SK-N-MC (cell line): ENCODE results near the gene VAV2.
"Not testable (repeated sequence)": the region's sequence is repeated elsewhere in the genome, so short reads cannot be mapped to it uniquely, and the experiment has no call there.

Experiments
- DNase-seq: peaks from one replicate; pipeline ENCODE4 v3.0.0-alpha.2; 2011; ENCODE audit warnings: low read depth, low spot score
- H3K27ac ChIP-seq: fragments of 200-600 bp; sonication (generic); 2 replicates; pipeline ENCODE4 v1.5.1; 2016; ENCODE audit warnings: mixed run types
- H3K36me3 ChIP-seq: fragments of 200-600 bp; sonication (generic); 2 replicates; pipeline ENCODE4 v1.6.1; 2017; ENCODE audit warnings: antibody characterized with exemption, low read length, mixed read lengths; ENCODE audit not compliant: insufficient read depth
- H3K4me3 ChIP-seq: fragments of 200-600 bp; sonication (generic); 2 replicates; pipeline ENCODE4 v1.5.1; 2016
- H3K9ac ChIP-seq: fragments of 200-600 bp; sonication (generic); 2 replicates; pipeline ENCODE4 v1.8.0; 2017; ENCODE audit warnings: mixed run types, mixed read lengths; ENCODE audit not compliant: insufficient read length
- H3K9me3 ChIP-seq: fragments of 200-600 bp; sonication (generic); 2 replicates; pipeline ENCODE4 v1.6.1; 2017; ENCODE audit warnings: low read depth, mild to moderate bottlenecking, antibody characterized with exemption, low read length, moderate library complexity, mixed read lengths
- EZH2 ChIP-seq: fragments of 200-600 bp; sonication (generic); IDR thresholded peaks from one replicate; pipeline ENCODE4 v1.6.1; 2017; ENCODE audit warnings: antibody characterized with exemption
- FOXP2 ChIP-seq: optimal IDR thresholded peaks from 2 replicates; pipeline ENCODE3; 2011; ENCODE audit warnings: mild to moderate bottlenecking, moderate library complexity; ENCODE audit not compliant: insufficient read depth; ENCODE audit errors: extremely low read length, control extremely low read depth
- POLR2AphosphoS5 ChIP-seq: IDR thresholded peaks from 2 replicates; pipeline ENCODE4 v1.6.1; 2012; ENCODE audit warnings: mild to moderate bottlenecking, low read depth, low read length, borderline replicate concordance

The VAV2 gene

GRCh38 chr9:133963166-133963565, 29.0 kb downstream of the VAV2 start:
- no peak overlapping the region for H3K4me3 ChIP-seq
- H3K36me3 ChIP-seq = no peaks in the 10 kb centered on the region
- no peak overlapping the region for H3K27ac ChIP-seq
- no peaks in the 10 kb centered on the region for H3K9me3 ChIP-seq
- H3K9ac ChIP-seq = no peak overlapping the region
- no peak for DNase-seq
- no peak for TF ChIP-seq POLR2AphosphoS5
- TF ChIP-seq EZH2 = no peak
- TF ChIP-seq FOXP2 = no peak

DNA sequence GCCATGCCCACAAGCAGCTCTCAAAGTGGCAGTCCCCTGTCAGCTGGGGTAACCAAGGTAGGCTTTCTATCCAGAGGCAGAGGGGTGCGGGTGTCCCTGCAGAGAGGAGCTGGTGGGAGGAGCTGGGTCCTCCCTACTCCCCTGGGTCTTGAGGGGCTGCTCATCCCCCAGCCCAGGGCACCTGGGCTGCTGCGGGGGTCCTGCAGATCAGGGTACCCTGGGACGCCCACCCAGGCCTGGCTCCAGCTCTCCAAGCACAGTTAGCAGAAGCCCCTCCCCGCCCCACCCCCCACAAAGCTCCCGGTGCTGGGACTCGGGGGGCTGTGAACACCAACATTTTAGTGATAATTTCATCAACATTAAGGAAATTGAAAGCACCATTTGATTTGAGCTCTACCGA, 29.8 kb downstream of the VAV2 start:
- Histone ChIP-seq H3K4me3 (no peak overlapping the region), H3K36me3 (no peaks in the 10 kb centered on the region), H3K9me3 (no peaks in the 10 kb centered on the region), H3K27ac (no peak overlapping the region), H3K9ac (no peak overlapping the region)
- DNase-seq = no peak
- TF ChIP-seq EZH2 = no peak
- no peak for TF ChIP-seq FOXP2
- no peak for TF ChIP-seq POLR2AphosphoS5

- TF ChIP-seq POLR2AphosphoS5 = no peak
- no peak for TF ChIP-seq EZH2
- TF ChIP-seq FOXP2 = no peak
- Histone ChIP-seq H3K27ac (no peak overlapping the region), H3K4me3 (no peak overlapping the region), H3K36me3 (no peaks in the 10 kb centered on the region), H3K9me3 (no peaks in the 10 kb centered on the region), H3K9ac (no peak overlapping the region)
- DNase-seq = no peak
These were observed 30.6 kb downstream of the VAV2 start for GRCh38 chr9:133961226-133962165.

DNA sequence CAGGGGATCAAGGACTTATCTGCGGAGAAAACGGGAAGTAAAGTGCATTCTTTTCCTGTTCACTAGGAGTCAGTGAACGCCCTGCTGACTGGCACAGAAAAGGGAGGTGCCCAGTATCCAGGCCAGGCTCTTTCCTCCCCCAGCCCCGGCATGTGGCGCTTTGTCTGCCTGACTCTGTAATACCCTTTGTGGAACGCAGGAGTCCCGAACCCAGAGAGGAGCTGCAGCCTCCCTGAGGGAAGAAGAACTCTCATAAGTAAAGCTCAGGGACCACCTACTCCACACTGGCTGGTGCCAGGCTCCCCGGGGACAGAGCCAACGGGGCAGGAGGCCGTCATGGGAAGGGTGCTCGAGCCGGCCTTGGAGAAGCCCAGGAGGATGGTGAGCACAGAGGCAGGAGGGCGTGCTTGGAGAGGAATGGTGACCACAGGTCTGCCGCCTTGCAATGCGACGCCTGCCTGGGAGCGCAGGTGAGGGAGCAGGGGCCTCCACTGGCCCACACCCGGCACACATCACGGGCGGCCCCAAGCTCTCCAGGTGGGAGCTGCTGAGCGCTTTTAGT, 31.5 kb downstream of the VAV2 start:
- DNase-seq = no peak
- no peak overlapping the region for H3K27ac ChIP-seq
- H3K36me3 ChIP-seq = no peaks in the 10 kb centered on the region
- H3K9me3 ChIP-seq = no peaks in the 10 kb centered on the region
- TF ChIP-seq FOXP2 (no peak), EZH2 (no peak), POLR2AphosphoS5 (no peak)
- H3K9ac ChIP-seq = no peak overlapping the region
- H3K4me3 ChIP-seq = no peak overlapping the region

DNA sequence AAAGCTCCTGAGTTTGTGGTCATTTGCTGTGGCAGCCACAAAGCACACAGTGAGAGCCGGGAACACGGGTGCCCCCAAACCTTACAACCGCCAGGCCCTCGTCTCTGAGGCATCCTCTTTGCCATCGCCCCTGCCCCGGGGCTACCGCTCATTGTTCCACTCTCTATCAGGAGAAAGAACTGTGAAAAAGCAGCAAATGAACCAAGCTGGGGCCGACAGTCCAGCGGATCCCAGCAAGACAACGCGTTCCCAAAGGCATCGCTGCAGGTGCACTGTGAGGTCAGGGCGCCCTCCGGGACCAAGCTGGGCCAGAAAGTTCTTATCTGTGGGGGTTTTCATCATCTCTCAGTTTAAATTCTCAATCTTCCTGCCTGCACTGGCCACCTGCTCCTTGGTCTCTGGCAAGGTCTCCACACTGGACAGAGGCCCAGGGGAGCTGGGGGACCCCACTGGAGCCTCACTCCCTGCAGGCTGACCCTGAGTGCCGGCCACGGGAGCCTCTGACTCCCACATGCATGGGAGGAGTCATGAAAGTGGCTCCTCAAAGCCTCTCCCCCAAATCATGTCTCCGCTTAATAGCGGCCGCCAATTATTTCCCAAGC, 32.1 kb downstream of the VAV2 start:
- no peak for DNase-seq
- Histone ChIP-seq H3K4me3 (no peak overlapping the region), H3K9ac (no peak overlapping the region), H3K36me3 (no peaks in the 10 kb centered on the region), H3K9me3 (no peaks in the 10 kb centered on the region), H3K27ac (no peak overlapping the region)
- TF ChIP-seq POLR2AphosphoS5 (no peak), FOXP2 (no peak), EZH2 (no peak)

- Histone ChIP-seq H3K4me3 (no peak overlapping the region), H3K27ac (no peak overlapping the region), H3K36me3 (no peaks in the 10 kb centered on the region), H3K9me3 (no peaks in the 10 kb centered on the region), H3K9ac (no peak overlapping the region)
- TF ChIP-seq POLR2AphosphoS5 (no peak), EZH2 (no peak), FOXP2 (no peak)
- no peak for DNase-seq
These were observed 33.0 kb downstream of the VAV2 start for GRCh38 chr9:133959171-133959570.

DNA sequence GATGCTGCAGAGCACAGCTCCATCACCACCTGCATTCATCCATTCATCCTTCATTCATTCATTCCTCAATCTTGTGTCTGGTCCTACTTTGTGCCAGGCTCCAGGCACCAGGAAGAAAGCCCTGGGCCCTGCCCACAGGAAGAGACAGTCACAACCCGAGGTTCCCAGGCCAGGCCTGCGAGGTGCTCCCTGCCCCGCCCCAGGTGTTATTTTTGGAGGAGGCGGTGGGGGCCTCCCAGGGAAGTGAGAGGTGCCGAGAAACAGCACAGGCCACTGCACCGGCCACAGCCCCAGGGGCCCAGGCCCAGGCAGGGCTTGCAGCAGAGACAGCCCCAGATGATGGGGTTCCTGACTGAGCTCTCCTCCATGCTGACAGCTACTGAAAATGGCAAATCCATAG, 33.4 kb downstream of the VAV2 start:
- no peaks in the 10 kb centered on the region for H3K36me3 ChIP-seq
- TF ChIP-seq POLR2AphosphoS5 (no peak), FOXP2 (no peak), EZH2 (no peak)
- no peak overlapping the region for H3K27ac ChIP-seq
- DNase-seq = no peak
- H3K9me3 ChIP-seq = no peaks in the 10 kb centered on the region
- H3K9ac ChIP-seq = no peak overlapping the region
- no peak overlapping the region for H3K4me3 ChIP-seq

DNA sequence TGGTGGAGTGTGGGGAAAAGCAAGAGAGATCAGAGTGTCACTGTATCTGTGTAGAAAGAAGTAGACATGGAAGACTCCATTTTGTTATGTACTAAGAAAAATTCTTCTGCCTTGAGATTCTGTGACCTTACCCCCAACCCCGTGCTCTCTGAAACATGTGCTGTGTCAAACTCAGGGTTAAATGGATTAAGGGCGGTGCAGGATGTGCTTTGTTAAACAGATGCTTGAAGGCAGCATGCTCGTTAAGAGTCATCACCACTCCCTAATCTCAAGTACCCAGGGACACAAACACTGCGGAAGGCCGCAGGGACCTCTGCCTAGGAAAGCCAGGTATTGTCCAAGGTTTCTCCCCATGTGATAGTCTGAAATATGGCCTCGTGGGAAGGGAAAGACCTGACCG, 34.4 kb downstream of the VAV2 start:
- H3K27ac ChIP-seq, H3K9me3 ChIP-seq, H3K4me3 ChIP-seq: not testable (repeated sequence)

DNA sequence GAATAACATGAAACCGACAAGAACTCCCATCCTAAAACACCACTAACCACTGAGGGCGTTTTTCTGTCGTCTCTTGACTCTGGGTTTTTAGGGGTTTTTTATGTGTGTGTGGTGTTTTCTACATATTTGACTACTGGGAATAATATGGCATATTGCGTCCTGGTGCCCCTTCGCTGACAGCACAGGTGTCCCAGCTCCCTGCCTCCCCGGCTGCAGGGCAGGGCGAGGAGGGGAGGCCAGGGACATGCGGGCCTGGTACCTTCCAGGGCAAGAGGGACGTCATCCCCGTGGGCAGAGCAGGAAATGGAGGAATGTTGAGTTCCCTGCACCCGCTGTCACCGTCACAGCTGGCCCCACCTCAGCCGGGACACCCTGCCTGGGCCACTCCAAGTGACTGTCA, 34.8 kb downstream of the VAV2 start:
- no peaks in the 10 kb centered on the region for H3K36me3 ChIP-seq
- no peak overlapping the region for H3K27ac ChIP-seq
- no peak for TF ChIP-seq FOXP2
- no peak for TF ChIP-seq POLR2AphosphoS5
- TF ChIP-seq EZH2 = no peak
- no peaks in the 10 kb centered on the region for H3K9me3 ChIP-seq
- H3K4me3 ChIP-seq = no peak overlapping the region
- no peak for DNase-seq
- no peak overlapping the region for H3K9ac ChIP-seq

More for the DNA sequence above, 34.4 kb downstream of the VAV2 start:
- not testable (repeated sequence) for DNase-seq, H3K9ac ChIP-seq, H3K36me3 ChIP-seq
